Activated CD4-positive, alpha-beta T cell treated with anti-CD3 and anti-CD28 coated beads, Interleukin-2, Interleukin-6, amounts not matched to agents 100 ng/mL and 50 ng/mL, durations not matched to agents 16 hours and 8 hours (primary cell): ENCODE data around the gene SNTG2.

Experiments
- DNase-seq: peaks from one replicate; pipeline ENCODE4 v3.0.0-alpha.2; 2020

SNTG2 gene

GRCh38 chr2:1249897-1250687 is 299.4 kb downstream of the SNTG2 start:
- DNase-seq = no peak

DNA sequence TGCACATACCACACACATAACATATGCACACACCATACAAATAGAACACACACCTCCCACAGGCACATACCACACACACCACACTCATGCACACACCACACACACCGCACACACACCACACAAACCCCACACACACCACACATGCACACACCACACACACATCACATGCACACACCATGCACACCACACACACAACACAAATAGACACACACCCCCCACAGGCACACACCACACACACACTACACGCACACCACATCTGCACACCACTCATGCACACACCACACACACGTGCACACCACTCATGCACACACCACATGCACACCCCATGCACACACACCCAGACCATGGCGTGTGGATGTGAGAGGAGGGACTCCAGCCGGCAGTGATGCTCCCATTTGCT is 300.9 kb downstream of the SNTG2 start:
- no peak for DNase-seq

DNA sequence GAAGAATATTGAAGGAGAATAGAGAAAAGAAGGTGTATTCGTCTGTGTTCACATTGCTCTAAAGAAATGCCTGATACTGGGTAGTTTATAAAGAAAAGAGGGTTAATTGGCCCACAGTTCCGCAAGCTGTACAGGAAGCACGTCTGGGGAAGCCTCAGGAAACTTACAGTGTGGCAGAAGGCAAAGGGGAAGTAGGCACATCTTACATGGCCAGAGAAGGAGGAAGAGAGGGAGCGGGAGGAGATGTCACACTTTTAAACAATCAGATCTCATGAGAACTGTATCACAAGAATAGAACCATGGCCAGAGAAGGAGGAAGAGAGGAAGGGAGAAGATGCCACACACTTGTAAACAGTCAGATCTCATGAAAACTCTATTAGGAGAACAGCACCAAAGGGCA is 303.0 kb downstream of the SNTG2 start:
- DNase-seq = no peak

GRCh38 chr2:1254662-1255343 is 304.2 kb downstream of the SNTG2 start:
- DNase-seq = no peak

- no peak for DNase-seq
Measured at GRCh38 chr2:1256632-1257324, 306.1 kb downstream of the SNTG2 start.

GRCh38 chr2:1257334-1257733 is 306.7 kb downstream of the SNTG2 start:
- no peak for DNase-seq

GRCh38 chr2:1259746-1260145 is 309.1 kb downstream of the SNTG2 start:
- DNase-seq = no peak

GRCh38 chr2:1262609-1263008 is 312.0 kb downstream of the SNTG2 start:
- DNase-seq = no peak

- DNase-seq = no peak
Measured at GRCh38 chr2:1265454-1265853, 314.8 kb downstream of the SNTG2 start.

GRCh38 chr2:1266351-1266750 is 315.7 kb downstream of the SNTG2 start:
- DNase-seq = no peak

GRCh38 chr2:1268034-1268433 is 317.4 kb downstream of the SNTG2 start:
- no peak for DNase-seq

- no peak for DNase-seq
Measured at GRCh38 chr2:1269812-1270211, 319.2 kb downstream of the SNTG2 start.

- DNase-seq = no peak
Measured at GRCh38 chr2:1272835-1273234, 322.2 kb downstream of the SNTG2 start.

DNA sequence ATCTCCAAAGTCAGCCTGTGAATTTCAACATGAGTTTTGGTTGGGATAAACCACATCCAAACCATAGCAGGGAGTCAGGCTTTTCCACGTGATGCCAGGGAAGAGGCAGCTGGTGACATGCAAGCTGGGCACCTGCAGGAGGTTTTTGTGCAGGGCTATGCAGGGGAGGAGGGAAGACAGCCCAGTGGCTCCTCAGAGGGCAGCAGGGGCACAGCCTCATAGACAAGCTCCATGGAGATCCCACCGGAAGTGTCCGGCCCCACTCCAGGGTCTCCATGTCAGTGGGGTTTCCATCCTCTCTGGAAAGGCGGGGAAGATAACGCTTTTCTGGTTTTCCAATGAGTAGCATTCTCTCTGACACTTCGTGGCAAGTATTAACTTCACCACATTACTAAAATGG is 327.0 kb downstream of the SNTG2 start:
- no peak for DNase-seq

GRCh38 chr2:1278125-1278524 is 327.5 kb downstream of the SNTG2 start:
- no peak for DNase-seq

GRCh38 chr2:1278861-1279260 is 328.2 kb downstream of the SNTG2 start:
- no peak for DNase-seq

GRCh38 chr2:1282552-1282951 is 331.9 kb downstream of the SNTG2 start:
- no peak for DNase-seq

DNA sequence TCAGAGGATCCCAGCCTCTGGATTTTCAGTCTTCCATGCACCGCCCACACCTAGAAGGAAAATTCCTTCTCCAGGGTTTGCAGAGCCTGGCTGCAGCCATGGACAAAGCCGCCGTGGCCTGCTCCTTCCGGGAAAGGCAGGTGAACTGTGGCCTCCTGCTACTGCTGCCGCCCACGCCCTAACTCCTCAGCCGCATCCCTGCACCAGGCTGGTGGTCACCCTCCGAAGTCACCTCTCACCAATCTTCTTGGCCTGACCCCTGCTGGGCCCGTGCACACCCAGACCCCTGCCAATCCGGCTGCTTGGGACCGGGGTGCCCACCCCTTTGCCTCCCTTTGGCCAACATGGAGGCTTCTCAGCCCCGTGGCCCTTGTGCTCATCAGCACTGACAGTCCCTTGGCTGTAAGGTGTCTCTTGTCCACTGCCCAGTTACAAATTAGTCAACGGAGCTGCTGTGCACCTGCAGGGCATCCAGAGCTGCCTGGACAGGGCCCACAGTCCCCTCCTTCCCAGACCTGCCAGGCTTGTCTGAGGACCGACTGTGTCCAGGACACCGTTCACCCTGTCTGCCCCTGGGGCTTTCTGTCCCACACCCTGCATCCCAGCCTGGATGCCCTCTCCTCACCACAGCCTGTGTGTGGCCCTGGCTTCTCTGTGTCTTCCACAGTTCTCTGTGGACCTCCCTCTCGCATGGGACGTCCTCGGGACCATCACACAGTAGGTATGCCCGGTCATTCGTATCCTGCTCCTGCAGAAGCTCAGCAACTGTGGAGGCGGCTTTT is 332.6 kb downstream of the SNTG2 start:
- no peak for DNase-seq

GRCh38 chr2:1283871-1284270 is 333.2 kb downstream of the SNTG2 start:
- no peak for DNase-seq

DNA sequence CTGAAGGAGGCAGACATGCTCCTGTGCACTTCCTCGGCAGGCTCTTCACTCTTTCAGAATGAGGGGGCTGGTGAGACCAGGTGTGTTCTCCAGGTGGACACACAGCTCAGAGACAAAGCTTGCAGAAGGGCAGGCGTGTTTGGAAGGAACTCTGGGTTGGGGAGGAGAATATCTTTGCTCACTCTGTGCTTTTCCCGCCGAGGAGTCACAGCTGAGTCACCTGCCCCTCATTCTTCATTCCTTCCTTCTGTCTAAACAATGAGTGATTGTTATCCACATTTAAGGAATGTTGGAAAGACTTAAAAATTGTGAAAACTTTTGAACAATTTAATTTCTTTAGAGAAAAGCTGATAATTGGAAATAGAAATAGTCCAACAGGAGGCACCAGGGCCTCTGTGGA is 336.3 kb downstream of the SNTG2 start:
- DNase-seq = no peak

DNA sequence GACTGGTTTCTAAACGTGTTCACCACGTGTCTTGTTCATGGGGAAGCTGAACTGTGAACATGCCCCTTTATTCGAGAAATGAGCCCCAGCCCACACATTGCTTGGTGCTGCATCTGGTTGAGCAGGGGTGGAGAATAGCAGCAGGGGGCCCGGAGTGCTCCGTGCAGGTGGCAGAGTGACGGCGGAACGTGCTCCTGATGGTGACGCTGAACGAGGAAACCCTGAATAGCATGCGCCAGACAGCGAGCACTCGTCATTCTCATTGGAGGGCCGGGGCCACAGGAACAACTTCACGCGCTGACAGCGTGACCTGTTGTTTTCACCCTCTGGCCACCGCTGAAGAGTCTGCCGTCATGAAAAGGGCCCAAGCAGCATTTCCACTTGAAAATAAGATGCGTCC is 336.8 kb downstream of the SNTG2 start:
- no peak for DNase-seq

DNA sequence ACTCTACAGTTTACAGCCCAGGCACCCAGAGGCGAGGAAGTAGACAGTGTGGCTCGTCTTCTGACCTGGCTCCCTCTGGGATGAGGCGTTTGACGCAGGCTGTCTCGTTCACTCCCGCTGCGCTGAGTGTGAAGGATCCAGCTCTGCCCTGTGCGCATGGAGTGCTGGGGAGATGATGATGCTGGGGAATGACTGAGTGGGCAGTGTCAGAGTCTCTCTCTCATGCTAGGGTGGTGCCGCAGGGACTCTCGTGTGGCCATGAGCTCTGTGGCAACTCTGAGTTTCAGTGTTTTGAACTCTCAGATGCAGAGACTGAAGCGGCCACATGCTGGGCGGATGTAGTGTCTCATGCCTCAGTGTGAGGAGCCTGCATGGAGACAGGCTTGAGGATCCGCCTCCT is 344.3 kb downstream of the SNTG2 start:
- DNase-seq = no peak

- DNase-seq = no peak
Measured at GRCh38 chr2:1295740-1296139, 345.1 kb downstream of the SNTG2 start.
